Chondrocyte (in vitro differentiated cells): ENCODE measurements around the gene MRM2. TPM values are rescaled to one million over a fixed set of nuclear protein-coding genes. Genes with fewer than 3 reads are reported as not detected.

Experiments used
- DNase-seq: peaks from one replicate; pipeline ENCODE4 v3.0.0; 2021; ENCODE audit warnings: mixed read lengths, low spot score
- H3K27ac Mint-ChIP-seq: one replicate; pipeline ENCODE4 v1.8.0; 2021; ENCODE audit warnings: mild to moderate bottlenecking, moderate library complexity, mixed read lengths; ENCODE audit not compliant: unreplicated experiment
- H3K27me3 Mint-ChIP-seq: 2 replicates; pipeline ENCODE4 v1.8.0; 2021; ENCODE audit warnings: low read depth, mixed read lengths
- H3K36me3 Mint-ChIP-seq: 2 replicates; pipeline ENCODE4 v1.8.0; 2021; ENCODE audit warnings: low read depth, mixed read lengths
- H3K4me1 Mint-ChIP-seq: 2 replicates; pipeline ENCODE4 v1.8.0; 2021; ENCODE audit warnings: low read depth, mild to moderate bottlenecking, mixed read lengths
- H3K4me3 Mint-ChIP-seq: one replicate; pipeline ENCODE4 v1.8.0; 2021; ENCODE audit warnings: mild to moderate bottlenecking, moderate library complexity, mixed read lengths; ENCODE audit not compliant: unreplicated experiment
- H3K9me3 Mint-ChIP-seq: 2 replicates; pipeline ENCODE4 v1.8.0; 2021; ENCODE audit warnings: low read depth, mixed read lengths
- total RNA-seq: library from RNA; stranded (reverse); gene quantifications from 3 replicates; pipeline ENCODE4 v1.2.1, GENCODE V29; 2021
- TF ChIP-seq, protein P1 (sequence below): fragments of 200-600 bp; sonication (generic); IDR thresholded peaks from 2 replicates; pipeline ENCODE4 v1.5.0; 2021; ENCODE audit warnings: antibody characterized with exemption, mild to moderate bottlenecking, moderate library complexity

MRM2 gene
- total RNA-seq, 1 donor from 2014 or later, result 17.8 TPM

DNA sequence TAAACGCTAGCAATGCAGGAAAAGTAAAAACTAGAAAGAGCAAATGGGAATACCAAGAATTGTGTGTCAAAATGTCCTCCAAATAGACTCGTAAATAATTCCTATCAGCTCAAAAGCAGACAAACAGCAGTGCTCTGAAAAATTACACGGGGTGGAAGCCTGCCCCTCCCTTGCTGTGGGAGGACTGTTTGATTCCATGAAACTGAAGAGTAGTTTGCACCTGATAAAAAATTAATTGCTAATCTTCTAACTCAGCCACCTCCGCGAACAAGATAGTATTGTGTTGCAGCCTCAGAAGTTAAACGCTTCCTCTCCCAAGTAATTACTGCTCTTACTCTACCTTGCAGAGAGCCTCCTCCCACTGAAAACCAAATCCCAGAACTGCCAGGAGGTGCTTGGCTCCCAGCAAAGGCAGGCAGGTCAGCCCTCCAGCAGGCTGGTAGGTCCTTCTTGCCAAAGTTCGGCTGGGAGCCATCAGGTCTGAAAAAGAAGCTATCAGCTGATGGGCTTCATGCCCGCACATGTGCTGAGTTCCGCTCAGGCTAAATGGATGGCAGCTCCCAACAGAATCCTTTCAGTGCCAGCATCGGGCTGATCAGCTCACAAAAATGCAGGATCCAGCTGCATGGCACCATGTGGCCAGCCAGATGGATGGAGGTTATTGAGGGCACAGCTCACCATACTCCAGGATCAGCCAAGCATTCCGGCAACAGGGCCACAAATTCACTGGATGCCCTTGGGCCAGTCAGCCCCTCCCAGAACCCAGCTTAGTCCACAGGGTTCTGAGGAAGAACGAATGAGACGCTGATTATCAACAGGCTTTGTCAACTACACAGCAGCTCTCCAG, 46.4 kb downstream of the MRM2 start:
- no peak for DNase-seq
- TF ChIP-seq, protein P1, sequence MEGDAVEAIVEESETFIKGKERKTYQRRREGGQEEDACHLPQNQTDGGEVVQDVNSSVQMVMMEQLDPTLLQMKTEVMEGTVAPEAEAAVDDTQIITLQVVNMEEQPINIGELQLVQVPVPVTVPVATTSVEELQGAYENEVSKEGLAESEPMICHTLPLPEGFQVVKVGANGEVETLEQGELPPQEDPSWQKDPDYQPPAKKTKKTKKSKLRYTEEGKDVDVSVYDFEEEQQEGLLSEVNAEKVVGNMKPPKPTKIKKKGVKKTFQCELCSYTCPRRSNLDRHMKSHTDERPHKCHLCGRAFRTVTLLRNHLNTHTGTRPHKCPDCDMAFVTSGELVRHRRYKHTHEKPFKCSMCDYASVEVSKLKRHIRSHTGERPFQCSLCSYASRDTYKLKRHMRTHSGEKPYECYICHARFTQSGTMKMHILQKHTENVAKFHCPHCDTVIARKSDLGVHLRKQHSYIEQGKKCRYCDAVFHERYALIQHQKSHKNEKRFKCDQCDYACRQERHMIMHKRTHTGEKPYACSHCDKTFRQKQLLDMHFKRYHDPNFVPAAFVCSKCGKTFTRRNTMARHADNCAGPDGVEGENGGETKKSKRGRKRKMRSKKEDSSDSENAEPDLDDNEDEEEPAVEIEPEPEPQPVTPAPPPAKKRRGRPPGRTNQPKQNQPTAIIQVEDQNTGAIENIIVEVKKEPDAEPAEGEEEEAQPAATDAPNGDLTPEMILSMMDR, result no peak
- Mint-ChIP-seq H3K4me3 (no peak overlapping the region), H3K27ac (no peak overlapping the region), H3K9me3 (peaks cover 6% of the 10 kb centered on the region), H3K4me1 (no peaks in the 10 kb centered on the region), H3K27me3 (no peaks in the 10 kb centered on the region), H3K36me3 (peaks cover 15% of the 10 kb centered on the region)

DNA sequence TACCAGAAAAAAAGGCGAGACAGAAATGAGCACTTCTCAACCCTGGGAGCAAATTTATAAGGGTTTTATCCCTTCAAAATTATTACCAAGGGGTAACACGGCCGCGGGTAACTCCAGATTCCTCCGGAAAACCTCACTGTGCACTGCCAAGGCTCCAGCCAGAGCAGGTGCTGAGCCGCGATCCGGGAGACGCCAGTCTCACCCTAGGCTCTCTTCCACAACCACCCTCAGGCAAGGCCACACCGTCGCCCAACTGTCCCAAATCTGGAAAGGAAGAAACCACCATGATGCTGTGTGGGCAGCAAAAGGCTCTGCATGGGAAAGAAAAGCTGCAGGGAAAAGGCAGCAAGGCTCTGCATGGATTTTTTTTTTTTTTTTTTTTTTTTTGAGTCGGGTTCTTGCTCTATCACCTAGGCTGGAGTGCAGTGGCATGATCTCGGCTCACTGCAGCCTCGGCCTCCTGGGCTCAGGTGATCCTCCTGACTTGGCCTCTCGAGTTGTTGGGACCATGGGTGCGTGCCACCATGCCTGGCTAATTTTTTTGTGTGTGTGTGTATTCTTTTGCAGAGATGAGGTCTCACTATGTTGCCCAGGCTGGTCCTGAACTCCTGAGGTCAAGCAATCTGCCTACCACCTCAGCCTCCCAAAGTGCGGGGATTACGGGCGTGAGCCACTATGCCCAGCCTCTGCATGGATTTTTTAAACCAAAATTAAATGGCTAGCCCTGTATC, 48.3 kb downstream of the MRM2 start:
- no peak overlapping the region for H3K27ac Mint-ChIP-seq
- peaks cover 15% of the 10 kb centered on the region for H3K36me3 Mint-ChIP-seq
- H3K4me3 Mint-ChIP-seq, result no peak overlapping the region

DNA sequence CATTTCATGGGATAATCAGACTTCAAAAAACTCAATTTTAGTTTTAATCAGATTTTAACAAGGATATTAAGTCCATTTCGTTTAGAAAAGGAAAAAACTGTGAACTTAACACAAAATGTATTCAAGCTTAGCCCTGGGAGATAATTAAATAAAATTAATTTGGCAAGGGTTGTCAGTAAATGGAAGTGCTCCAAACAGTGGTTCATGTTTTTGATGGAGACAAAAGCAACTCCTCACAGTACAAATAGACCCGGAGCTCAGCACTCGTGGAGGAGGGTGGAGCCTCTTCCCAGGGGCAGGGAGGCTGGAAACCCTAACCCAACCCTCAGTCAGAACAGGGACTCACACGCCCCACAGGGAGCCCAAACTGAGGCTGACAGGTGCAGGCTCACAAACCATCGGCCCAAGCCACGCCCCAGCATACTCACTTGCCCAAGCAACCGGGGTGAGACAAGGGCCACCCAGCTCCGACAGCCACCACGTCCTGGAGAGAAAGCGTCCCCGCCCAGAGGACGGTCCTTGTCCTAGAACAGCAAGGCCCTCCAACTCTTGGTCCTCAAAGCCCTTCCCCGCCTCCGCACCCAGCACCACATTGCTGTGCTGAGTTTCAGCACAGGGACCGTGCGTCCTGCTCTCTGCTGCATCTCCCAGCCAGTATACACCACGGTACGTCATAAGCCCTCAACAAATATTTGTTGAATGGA, 49.0 kb downstream of the MRM2 start:
- no peak for DNase-seq
- Mint-ChIP-seq H3K27me3 (no peaks in the 10 kb centered on the region), H3K4me1 (no peaks in the 10 kb centered on the region), H3K4me3 (no peak overlapping the region), H3K36me3 (peaks cover 21% of the 10 kb centered on the region), H3K27ac (no peak overlapping the region), H3K9me3 (peaks cover 21% of the 10 kb centered on the region)
- TF ChIP-seq, protein P1, result no peak

More for the DNA sequence above, 48.3 kb downstream of the MRM2 start:
- TF ChIP-seq, protein P1, result no peak
- H3K27me3 Mint-ChIP-seq, result no peaks in the 10 kb centered on the region
- DNase-seq, result no peak
- H3K4me1 Mint-ChIP-seq, result no peaks in the 10 kb centered on the region
- H3K9me3 Mint-ChIP-seq, result peaks cover 13% of the 10 kb centered on the region

DNA sequence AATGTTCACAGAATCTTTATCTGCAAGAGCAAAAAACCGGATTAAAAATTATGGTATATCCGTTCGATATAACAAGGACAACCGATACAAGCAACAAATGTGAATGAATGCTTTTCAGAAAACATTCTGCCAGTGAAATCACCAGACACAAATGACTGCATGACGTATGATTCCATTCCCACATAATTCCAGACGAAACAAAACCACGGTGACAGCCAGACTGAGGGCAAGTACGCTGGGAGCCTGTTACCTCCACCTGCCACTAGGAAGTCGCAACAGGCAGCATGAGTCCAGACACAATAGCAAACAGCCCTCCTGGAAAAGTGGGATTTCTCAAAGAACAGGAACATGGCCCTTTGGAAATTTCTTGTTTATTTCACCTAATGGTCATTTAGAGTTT, 51.0 kb downstream of the MRM2 start:
- TF ChIP-seq, protein P1, result no peak
- Mint-ChIP-seq H3K4me1 (no peaks in the 10 kb centered on the region), H3K9me3 (peaks cover 21% of the 10 kb centered on the region), H3K36me3 (peaks cover 20% of the 10 kb centered on the region), H3K27me3 (no peaks in the 10 kb centered on the region), H3K4me3 (no peak overlapping the region), H3K27ac (no peak overlapping the region)
- DNase-seq, result no peak

DNA sequence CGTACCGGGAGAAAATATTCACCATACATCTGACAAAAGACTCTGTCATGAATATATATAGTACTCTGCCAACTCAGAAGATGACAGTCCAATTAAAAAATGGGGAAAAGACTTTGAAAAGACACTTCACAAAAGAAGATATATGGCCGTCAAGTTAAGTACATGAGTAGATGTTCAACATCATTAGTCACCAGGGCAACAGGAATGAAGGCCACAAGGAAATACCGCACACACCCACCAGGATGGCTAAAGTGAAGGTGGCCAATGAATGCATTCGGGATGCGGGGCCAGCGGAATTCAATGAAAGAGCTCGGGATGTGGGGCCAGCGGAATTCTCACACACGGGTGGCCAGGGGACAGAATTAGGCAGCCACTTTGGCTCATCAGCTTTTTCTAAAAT, 51.5 kb downstream of the MRM2 start:
- Mint-ChIP-seq H3K4me1 (no peaks in the 10 kb centered on the region), H3K27ac (no peak overlapping the region), H3K4me3 (no peak overlapping the region), H3K36me3 (peaks cover 16% of the 10 kb centered on the region), H3K9me3 (peaks cover 20% of the 10 kb centered on the region), H3K27me3 (no peaks in the 10 kb centered on the region)
- TF ChIP-seq, protein P1, result no peak
- DNase-seq, result no peak
